Stomach (tissue), 4 donors: Measurements from ENCODE around the gene MAFB.

ENCODE experiments used
- CTCF ChIP-seq, 7 experiments: fragments of 450-650 bp in 4 of 7; fragments of 200-600 bp in 3 of 7; sonication (generic) in 3 of 7; IDR thresholded peaks; one replicate each; pipeline ENCODE4 v1.5.1; 2016 to 2019; ENCODE audit warnings: antibody characterized with exemption in 7 of 7, control low read depth in 2 of 7, mild to moderate bottlenecking in 1 of 7
- POLR2A ChIP-seq, 4 donors: fragments of 450-650 bp; IDR thresholded peaks; one replicate each; pipeline ENCODE4 v1.6.1; 2016; ENCODE audit warnings: antibody characterized with exemption in 4 of 4, control low read depth in 2 of 4, mild to moderate bottlenecking in 1 of 4, moderate library complexity in 1 of 4
- POLR2AphosphoS5 ChIP-seq, 3 donors: sonication (generic); formaldehyde crosslinking; IDR thresholded peaks; one replicate each; pipeline ENCODE4 v1.6.1; 2016; ENCODE audit warnings: antibody characterized with exemption in 3 of 3

GRCh38 chr20:40651151-40651550, 37.9 kb downstream of the MAFB start:
- TF ChIP-seq POLR2AphosphoS5 (IDR thresholded peaks at IDR 0.05) (no peak), POLR2A (IDR thresholded peaks at IDR 0.05) (no peak), CTCF (IDR thresholded peaks at IDR 0.05) (no peak)
